ENCODE measurements around the gene EML5.

GRCh38 chr14:88669346-88669745 is 123.4 kb downstream of the EML5 start:
- no peak for TF ChIP-seq POLR2AphosphoS5 (IDR thresholded peaks at IDR 0.05)
- no peak for TF ChIP-seq CTCF (IDR thresholded peaks at IDR 0.05)

Measured in prostate gland (tissue), 2 donors.